GM19463 (cell line): ENCODE data around the gene TNNT2.
A peak's percentile ranks its signal among the peaks of the same experiment; 100 is the strongest.

ENCODE experiments used
- ATAC-seq: cut with Tn5 transposase; IDR thresholded peaks from one replicate; pipeline ENCODE4 v1.9.1; 2021; ENCODE audit warnings: mild to moderate bottlenecking, moderate library complexity; ENCODE audit not compliant: unreplicated experiment

The TNNT2 gene

DNA sequence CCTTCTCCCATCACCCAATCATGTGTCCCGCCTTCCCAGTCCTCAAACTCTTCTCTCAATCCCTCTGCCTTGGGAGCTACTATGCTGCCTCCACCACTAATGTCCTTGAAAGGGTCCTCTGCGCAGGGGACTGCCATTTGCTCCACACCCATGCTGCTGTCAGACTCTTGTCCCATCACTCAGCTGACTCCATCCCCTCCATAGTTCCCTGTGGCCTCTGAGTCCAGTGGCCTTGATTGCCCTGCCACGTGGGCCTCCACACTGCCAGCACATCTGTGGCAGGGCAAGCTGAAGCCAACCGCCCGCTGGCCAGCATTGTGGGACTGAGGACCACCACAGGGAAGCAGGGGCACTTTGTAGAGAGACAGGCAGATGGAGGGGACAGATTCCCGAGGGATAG is 1.3 kb upstream of the TNNT2 start:
- ATAC-seq, result no peak

DNA sequence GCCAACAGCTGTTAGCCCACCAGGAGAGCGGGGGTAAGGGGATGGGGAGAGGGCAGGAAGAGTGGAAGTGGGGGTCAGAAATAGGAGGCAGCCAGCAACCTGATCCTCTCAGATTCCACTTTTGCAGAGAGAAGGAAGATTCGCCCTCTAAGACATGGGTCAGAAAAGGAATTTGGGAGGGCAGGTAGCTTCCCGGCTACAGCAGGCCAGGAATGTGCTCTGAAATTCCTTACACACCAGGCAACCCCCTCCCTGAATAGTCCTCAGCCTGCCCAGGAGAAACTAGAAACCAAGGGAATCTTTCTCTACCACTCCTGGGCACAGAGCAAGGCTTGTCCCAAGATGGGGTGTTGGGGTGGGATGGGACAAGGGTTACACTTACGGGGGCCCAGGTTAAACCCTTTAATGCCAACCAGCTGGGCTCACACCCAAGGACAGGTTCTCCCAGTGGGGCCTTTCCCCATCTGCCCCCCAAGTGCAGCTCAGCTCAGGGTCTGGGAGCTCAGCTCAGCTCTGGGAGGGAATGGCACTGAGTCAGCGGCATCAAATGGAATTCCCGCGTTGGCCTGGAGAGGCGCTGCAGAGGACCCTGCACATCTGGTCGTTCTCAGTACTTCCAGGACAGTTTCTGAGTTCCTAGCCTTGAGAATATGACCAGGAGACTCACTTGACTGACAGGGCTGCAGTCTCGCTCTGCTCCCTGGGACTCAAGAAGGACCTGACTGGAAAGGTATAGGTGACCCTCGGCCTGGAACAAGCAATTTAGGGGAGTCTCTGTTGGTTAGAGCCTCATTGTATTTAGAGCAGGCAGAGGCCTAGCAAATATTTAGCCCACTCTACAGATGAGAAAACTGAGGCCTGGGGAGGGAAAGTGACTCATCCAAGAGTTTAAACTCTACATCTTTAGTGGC is 761 bp downstream of the TNNT2 start:
- ATAC-seq, result peak; percentile 65

DNA sequence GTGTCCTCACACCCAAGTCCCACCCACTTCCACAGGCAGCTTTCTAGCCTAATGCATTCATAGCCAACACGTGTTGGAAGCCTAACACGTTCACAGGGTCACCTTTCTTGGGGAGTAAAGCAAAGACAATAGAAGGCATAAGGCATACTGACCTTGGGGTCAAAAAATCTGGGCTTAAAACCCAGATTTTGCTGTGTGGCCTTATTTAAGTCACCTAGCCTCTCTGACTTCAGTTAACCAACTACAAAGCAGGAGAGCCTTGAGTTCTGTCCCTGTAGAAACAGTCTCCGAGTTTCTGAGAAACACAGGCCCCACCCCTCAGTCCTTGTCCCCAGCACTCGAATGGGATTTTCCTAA is 1.4 kb downstream of the TNNT2 start:
- ATAC-seq, result no peak

DNA sequence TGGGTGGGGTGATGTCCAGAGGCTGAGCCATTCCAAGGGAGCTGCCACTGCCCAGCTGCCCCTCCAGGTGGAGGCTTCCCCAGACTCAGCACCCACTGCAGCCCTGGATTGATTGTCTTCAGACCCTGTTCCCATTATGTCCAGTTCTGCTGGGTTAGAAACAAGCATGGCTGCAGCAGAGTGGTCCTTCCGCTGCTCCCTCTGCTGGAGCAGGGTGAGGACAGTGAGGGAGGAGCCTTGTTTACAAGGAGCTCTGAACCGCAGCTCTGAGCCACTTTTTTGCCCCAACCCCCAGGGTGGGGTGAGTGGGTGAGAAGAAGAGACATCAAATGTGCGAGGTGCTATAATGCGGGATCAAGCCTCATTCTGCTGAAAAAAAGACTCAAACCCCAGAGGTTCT is 2.3 kb downstream of the TNNT2 start:
- no peak for ATAC-seq

DNA sequence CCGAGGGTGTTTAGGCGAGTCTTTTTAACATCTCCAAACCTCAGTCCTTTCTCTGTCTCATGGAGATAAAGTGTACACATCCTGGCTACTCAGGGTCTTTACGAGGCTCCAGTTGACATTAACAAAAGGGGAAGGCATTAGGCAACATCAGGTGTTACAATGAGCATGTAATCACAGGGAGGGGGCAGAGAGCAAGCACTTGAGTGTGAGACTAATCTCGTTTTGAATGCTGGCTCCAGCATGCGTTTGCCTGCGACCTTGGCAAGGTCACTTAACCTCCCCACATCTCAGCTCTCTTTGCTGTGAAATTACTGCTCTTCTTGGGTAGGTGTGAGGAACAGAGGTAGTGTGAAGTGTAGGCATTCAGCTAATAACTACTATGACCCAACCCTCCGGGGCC is 3.1 kb downstream of the TNNT2 start:
- ATAC-seq, result no peak

DNA sequence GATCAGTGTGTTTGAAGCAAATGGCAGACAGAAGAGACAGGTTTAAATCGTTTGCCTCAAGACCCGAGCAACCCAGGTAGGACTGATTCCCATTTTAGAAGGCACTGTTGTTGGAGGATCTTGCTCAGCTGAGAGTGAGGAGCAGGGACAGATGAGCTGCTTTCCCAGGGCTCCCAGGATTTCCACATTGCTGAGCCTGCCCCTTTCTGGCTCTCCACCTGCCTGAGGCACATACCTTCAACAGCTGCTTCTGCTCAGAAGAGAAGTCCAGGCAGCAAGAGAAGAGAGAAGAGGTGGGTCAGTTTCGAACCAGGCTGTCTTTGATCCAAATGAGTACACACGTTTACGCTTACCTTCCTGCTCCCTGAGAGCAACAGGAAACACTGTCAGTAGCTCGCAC is 5.7 kb downstream of the TNNT2 start:
- ATAC-seq, result no peak

DNA sequence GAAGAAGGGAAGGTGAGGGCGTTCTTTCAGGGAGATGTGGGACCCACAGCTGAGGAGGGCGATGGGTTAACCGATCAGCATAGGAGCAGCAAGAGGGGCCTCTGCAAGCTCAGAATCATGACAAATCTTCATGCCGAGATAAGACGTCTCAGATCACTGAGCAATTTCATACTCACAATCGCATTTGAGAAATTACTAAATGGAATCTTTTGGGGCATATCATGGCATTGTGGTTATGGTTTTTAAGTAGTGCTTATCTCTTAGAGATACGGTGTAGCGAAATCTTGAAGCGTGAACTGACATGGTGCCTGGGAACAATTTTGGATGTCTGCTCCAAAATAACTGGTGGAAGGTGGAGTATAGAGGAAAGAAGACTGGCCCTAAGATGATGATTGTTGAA is 6.2 kb downstream of the TNNT2 start:
- ATAC-seq, result no peak

DNA sequence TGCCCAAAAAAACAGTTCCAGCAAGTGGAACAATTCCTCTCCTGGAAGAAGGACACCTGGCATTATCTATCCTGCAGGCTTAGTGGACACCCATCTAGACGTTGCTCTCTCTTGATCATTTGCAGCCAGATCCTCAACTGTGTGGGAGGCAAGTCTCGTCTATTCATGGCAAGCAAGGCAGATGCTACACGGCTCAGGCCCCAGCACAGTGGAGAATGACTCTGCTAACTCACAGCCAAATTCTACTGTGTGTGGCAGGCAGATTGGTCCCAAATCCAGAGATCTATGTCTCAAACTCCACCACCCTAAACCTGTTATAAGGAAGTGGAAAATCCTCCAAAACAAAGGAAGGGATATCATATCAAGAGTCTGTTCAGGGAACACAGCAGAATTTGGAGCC is 7.0 kb downstream of the TNNT2 start:
- no peak for ATAC-seq

DNA sequence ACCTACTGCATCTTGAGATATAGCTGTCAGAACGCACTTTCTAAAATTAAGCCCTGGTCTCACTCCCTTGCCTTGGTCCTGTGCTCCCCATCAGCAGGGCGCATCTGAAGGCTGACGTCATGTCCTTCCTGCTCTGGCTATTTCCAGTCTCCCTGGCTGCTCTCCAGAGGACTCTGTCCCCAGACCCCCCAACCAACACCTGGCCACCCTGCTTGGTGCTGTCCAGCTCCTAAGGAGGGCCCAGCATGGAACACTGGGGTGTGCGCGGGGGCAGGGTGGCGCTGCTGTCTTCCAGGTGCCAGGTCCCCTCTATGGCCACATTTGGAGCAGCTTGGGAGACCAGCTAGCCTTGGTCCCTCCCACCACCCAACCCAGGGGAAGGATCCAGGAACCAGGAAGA is 8.3 kb downstream of the TNNT2 start:
- no peak for ATAC-seq

DNA sequence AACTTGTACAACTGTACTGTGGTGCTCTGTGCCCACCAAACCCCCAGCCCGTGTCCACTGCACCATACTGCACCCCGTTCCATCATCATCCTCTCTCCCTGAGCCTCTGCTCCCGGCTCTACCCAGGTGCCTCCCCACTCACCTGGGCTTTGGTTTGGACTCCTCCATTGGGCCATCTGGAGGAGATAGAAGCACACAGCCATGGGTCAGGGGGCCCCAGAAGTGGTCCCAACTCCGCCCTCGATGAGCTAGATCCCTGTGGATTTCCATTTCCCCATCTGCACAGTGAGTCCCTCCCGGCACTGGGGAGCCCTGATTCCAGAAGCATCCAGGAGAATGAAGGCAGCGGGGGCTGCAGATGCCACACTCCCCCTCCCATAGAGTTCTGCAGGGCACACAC is 10.8 kb downstream of the TNNT2 start:
- no peak for ATAC-seq

DNA sequence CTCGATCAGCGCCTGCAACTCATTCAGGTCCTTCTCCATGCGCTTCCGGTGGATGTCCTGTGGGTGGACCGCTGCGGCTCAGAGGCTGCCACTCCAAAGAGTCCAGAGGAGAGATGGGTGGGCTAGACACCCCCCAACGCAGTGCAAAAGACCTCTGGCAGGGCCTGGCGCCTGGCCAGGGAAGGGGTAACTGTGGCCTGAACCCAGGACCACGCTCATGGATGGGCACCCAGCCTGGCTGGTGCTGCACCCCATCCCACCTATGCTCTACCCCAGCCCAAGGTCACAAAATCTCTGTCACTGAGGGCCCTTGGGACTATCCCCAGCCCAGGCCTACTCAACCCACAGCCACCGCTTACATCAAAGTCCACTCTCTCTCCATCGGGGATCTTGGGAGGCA is 12.2 kb downstream of the TNNT2 start:
- no peak for ATAC-seq

DNA sequence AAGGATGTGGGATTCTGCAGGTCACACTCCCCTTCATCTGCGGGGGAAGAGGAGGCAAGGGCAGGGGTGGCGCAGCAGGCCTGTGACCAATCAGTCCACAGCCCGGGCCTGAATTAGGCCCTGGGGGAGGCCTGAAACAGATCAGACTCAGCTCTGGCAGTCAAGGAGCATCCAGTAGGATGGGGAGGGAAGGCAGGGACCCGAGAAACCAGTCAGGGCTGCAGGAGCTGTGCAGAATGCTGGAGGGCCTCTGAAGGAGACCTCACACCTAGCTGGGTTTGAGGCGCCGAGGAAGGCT is 12.7 kb downstream of the TNNT2 start:
- no peak for ATAC-seq

DNA sequence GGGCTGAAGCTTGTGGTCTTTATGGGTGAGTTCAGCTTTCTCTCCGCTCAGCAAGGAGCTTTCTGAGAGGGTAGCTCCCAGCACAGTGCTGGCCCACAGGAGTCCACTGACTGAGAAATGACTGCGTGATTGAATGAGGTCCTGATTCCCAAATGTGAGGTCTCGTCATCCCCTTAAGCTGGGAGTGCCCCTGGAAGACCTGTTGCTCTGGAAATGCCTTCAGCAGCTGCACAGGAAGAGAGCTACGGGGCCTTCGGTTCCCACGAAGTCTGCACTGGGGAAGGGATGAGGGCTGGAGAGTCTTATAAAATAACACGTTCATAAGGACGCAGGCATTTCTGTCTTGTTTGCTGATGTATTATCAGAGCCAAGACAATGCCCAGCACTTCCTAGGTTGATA is 14.0 kb downstream of the TNNT2 start:
- no peak for ATAC-seq

DNA sequence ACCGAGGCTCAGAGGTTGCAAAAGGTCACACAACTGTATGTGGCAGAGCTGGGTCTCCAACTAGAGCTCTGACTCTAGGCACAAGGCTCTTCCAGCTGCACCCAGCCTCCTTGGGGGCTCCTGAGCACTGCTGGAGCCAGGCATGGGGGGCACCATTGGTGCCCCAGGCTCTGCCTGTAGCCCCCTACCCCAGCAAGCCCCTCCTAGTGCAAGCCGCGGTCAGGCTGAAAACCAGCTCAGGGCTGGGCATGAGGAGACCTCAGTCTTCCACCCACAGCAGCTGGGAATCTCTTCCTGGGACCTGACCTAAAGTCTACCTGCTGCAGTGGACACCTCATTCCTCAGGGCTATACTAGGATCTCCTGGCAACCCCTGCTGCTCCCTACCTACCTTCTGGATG is 14.6 kb downstream of the TNNT2 start:
- ATAC-seq, result no peak

DNA sequence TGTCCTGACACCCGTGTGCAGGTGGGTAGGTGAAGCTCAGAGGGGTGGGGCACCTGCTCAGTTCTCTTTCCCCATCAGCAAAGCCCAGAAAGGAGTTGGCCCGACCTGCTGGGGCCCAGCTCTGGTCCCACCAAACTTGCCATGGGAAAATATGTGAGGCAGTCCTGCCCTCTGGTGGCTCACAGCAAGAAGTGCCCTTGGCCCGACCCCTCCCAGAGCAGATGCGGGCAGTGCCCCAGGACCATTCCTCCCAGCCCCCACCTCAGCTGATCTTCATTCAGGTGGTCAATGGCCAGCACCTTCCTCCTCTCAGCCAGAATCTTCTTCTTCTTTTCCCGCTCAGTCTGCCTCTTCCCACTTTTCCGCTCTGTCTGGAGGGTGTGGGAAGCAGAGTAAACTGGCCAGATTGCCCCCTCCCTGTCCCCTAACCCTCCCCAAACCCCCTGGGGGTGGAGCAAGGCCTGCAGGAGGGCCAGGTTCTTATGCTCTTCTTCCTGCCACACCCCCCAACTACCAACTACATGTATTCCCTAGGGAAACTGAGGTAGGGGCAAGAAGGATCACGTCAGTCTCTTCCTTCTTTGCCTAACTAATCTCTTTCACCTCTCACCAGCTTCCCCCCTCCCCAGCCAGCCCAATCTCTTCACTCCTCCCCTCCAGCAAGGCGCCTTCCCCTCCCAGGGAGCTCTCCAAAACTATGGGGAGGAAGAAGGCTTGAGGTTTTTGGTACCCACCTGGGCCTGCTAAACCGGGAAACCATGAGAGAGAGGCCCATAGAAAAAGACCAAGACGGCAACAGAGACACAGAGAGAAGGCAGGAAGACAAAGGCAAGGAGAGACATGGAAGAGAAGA is 15.6 kb downstream of the TNNT2 start:
- ATAC-seq, result no peak

DNA sequence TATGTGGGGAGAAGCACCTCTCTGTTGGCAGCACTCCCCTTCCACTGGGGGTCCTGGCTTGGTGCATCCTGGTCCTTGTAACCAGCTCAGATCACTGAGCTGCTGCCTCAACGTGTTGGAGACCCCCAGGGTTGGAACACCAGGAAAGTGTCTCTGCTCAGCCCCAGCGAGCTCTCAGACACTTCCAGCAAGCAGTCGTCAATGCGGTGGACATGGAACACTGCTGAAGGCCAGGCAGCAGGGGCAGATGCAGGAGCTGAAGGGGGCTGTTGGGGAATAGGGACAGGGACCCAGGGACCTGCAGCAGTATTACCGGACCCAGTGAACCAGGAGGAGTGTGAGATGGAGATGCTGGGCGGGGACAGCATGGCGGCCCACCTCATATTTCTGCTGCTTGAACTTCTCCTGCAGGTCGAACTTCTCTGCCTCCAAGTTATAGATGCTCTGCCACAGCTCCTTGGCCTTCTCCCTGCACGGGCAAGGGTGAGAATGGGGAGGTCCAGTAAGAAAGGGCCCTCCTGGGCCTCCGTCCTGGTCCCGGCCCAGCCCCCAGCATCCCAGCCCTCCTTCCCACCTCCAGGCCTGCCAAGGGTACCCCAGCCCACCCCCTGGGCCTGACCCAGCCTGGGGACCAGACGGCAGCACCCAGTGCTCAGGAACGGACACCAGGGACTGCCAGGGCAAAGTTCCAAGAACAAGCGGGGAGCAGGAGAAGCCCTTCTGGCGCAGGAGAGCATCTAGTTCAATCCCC is 16.4 kb downstream of the TNNT2 start:
- no peak for ATAC-seq

DNA sequence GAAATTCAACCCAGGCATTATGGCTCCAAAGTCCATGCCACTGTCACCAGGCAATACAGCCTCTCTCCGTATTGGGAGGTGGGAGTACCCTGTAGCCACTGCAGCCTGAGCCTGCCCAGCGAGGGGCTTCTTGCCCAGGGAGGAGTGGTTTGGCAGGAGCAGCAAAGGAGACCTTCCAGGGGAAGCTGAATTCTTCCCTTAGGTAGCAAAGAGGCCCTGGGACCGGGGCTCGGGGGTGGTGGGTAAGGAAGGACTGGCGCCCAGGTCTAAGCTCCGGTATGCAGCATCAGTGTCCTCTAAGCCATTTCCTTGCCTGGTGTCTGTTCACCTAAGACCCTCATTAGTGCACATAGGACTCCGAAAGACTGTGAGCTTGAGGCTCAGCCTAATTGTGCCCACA is 17.0 kb downstream of the TNNT2 start:
- no peak for ATAC-seq

DNA sequence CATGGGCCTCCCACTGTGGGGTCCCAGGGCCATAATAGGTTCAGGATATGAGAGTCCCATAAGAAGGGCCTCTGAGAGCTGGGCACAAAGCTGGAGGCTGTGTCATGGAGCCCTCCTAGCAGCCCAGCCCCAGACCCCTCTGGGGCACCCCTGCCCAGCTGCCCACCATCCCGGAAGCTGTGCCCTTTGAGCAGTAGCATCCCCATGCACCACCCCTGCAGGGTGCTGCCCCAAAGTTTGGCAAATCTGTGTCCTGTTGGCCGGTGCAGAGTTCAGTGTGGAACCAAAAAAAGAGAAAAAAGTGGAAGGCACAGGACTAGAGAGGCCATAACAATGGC is 17.6 kb downstream of the TNNT2 start:
- no peak for ATAC-seq

DNA sequence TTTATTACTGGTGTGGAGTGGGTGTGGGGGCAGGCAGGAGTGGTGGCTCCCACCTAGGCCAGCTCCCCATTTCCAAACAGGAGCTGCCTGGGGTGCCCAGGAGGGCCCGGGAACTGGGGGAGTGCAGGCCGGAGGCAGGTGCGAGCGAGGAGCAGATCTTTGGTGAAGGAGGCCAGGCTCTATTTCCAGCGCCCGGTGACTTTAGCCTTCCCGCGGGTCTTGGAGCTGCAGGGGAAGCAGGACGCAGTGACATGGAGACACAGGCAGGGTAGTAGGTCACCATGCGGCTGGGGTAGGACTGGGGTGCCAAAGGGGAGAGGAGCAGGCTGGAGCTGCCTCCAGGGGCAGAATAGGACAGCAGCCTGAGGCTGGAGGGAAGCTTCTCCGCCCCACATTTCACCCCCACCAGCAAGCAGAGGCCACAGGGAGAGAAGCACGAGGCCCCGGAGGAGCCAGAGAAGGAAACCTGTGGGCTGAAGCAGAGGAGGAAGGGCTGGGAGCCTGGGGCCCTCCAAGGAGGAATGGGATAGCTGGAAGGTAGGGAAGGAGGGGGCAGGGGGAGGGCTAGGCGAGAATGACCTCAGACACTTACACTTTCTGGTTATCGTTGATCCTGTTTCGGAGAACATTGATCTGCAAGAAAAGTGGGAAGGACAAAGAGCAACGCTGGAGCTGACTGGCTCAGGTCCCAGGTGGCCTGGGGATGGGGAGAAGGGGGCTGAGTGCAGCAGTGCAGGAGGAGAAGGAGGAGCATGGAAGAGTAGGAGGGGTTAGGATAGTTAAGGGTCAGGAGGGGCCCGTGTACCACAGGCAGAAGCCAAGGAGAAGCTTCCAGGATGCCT is 18.2 kb downstream of the TNNT2 start:
- ATAC-seq, result no peak

DNA sequence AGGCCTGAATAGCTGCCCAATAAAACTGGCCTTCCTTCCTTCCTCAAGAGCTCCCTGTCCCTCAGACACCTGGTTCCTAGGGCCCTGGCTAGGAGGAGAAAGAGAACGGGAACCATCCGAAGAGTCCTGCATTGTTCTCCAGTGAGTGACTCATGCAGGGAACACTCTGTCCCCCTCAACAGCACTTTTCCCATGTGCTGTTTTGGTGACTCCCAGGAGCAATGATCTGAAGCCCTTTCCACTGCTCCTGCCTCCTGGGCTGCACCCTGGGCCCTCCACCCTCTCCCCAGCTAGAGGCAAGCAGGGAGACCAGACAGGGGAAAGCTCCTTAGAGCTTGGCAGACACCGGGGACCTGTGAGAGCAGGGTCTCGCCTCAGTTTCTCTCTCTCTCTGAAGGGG is 18.9 kb downstream of the TNNT2 start:
- no peak for ATAC-seq
